Measurements from ENCODE around the gene ZNF687. TPM values are rescaled to one million over a fixed set of nuclear protein-coding genes. Genes with fewer than 3 reads are reported as not detected.

ZNF687 gene
- total and polyA plus RNA-seq, 4 donors: 9.6 to 24.9 (median 16.9) TPM

DNA sequence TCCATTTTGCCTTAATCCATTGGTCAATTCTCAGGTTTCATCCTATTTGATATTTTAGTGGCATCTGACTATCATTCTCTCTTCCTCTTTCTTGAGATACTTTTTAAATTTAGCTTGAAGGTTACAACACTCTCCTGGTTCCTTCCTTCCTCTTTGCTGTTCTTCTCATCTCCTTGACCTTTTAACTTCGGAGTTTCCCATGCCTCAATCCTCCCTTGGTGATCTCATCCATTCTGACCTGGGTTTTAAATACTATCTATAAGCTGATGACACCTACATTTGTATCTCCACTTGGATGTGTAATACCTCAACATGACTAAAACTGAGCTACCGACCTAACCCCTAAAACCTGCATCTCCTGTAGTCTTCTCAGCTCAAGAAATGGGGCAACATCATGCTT lies 4.8 kb upstream of the ZNF687 start:
- Histone ChIP-seq H3K36me3 (ENCODE audit: control insufficient read depth, insufficient read depth, low read length) (no peaks in the 10 kb centered on the region), H3K27me3 (ENCODE audit: control insufficient read depth, insufficient read depth, low read length) (no peaks in the 10 kb centered on the region), H3K27ac (ENCODE audit: low read depth, low read length) (no peak overlapping the region), H3K4me3 (ENCODE audit: low read depth, low read length) (no peak overlapping the region), H3K4me1 (ENCODE audit: control insufficient read depth, insufficient read depth, low read length) (peaks cover 9% of the 10 kb centered on the region), H3K9me3 (ENCODE audit: control insufficient read depth, insufficient read depth, low read length) (no peaks in the 10 kb centered on the region)
- WGBS (ENCODE audit: insufficient coverage): 83% methylated on average over 2 of the region's 2 CpGs
- no peak for DNase-seq (ENCODE audit: low read depth in 4 of 6, low spot score in 6 of 6)

DNA sequence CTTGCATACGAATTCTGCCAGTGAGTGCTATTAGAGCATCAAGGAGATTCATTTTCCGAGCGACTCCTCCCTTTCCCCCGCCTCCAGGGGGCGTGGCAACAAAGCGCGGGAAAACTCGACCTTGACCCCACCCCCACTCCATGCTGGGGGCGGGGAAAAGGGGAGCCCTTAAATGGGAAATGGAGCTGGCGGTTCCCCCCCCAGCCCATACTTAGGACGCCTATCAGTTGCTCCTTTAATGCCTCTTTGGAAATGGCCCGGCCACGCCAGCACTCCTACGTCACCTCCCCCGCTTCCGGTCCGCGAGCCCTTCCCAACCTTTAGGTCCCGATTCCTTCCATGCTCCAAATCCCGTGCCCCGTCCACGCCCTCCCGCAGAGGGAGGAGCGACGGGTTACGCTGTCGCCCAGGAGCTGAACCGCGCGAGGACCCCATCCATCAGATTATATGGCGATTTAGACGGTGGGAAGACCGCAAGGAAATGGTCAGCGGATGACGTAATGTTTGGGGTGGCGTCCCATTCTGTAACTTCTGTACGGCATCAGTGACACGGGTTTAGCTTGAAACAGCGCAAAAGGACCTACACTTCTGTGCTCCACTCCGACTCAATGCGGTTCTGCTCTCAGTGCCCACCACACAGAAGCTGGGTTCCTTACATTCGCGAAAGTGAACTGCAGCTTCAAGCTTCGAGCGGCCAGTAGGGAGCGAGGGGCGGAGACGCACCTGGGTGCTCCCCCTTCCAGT lies 702 bp upstream of the ZNF687 start:
- peak; percentile 96 to 100 (median 98) for DNase-seq (ENCODE audit: low read depth in 4 of 6, low spot score in 6 of 6)
- WGBS (ENCODE audit: insufficient coverage): 0% methylated on average over 40 of the region's 48 CpGs

DNA sequence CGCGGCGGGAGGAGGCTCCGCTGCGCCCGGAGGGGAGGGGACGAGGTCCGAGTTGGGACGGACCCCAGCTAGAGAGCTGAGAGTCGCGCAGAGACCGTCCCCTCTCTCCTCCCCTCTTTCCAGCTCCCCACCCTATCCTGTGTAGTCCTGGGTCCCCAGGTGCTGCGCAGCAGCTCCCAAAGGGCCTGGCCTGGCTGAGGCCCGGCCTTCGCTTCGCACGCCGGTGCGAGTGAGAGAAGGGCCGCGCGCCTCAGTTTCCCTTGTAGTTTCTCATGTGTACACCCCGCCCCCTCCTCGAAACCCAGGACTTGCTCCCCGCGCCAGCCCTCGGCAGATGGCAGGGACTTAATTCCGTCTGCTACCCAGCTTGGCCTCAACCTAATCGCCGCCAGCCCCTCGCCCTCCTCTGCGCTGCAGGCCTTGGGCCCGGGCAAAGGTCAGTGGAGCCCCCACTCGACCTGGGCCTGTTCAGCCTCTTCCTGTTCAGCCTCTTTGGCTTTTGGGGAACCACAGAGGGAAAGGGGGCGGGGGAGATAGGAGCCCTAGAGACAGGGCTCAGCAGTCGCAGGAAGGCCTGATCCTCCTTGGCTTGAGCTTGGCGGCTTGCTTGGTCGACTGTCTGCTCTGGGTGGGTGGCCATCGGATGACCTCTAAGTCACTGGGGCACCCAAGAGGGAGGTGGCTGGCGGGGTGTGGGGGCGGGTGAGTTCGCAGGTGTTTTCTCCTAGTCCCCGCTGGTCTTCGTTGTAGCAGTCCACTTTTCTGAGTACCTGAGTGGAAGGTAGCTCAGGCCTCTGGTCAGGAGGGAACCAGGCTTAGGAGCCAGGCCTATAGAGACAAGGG lies 1.0 kb downstream of the ZNF687 start:
- no peaks in the 10 kb centered on the region for H3K9me3 ChIP-seq (ENCODE audit: control insufficient read depth, insufficient read depth, low read length)
- DNase-seq (ENCODE audit: low read depth in 4 of 6, low spot score in 6 of 6): peak in 2 of 6 donors; percentile 19 to 31
- H3K27me3 ChIP-seq (ENCODE audit: control insufficient read depth, insufficient read depth, low read length): no peaks in the 10 kb centered on the region
- H3K27ac ChIP-seq (ENCODE audit: low read depth, low read length): peak overlapping the region; percentile 100
- 5% methylated on average over 42 of the region's 44 CpGs for WGBS (ENCODE audit: insufficient coverage)
- H3K4me3 ChIP-seq (ENCODE audit: low read depth, low read length): peak overlapping the region; percentile 99
- H3K4me1 ChIP-seq (ENCODE audit: control insufficient read depth, insufficient read depth, low read length): peaks cover 30% of the 10 kb centered on the region
- peaks cover 32% of the 10 kb centered on the region for H3K36me3 ChIP-seq (ENCODE audit: control insufficient read depth, insufficient read depth, low read length)

More for the DNA sequence above, 702 bp upstream of the ZNF687 start:
- peak overlapping the region; percentile 99 for H3K4me3 ChIP-seq (ENCODE audit: low read depth, low read length)
- H3K27me3 ChIP-seq (ENCODE audit: control insufficient read depth, insufficient read depth, low read length): no peaks in the 10 kb centered on the region
- H3K9me3 ChIP-seq (ENCODE audit: control insufficient read depth, insufficient read depth, low read length): no peaks in the 10 kb centered on the region
- H3K27ac ChIP-seq (ENCODE audit: low read depth, low read length): peak overlapping the region; percentile 100
- peaks cover 30% of the 10 kb centered on the region for H3K4me1 ChIP-seq (ENCODE audit: control insufficient read depth, insufficient read depth, low read length)
- H3K36me3 ChIP-seq (ENCODE audit: control insufficient read depth, insufficient read depth, low read length): peaks cover 15% of the 10 kb centered on the region

DNA sequence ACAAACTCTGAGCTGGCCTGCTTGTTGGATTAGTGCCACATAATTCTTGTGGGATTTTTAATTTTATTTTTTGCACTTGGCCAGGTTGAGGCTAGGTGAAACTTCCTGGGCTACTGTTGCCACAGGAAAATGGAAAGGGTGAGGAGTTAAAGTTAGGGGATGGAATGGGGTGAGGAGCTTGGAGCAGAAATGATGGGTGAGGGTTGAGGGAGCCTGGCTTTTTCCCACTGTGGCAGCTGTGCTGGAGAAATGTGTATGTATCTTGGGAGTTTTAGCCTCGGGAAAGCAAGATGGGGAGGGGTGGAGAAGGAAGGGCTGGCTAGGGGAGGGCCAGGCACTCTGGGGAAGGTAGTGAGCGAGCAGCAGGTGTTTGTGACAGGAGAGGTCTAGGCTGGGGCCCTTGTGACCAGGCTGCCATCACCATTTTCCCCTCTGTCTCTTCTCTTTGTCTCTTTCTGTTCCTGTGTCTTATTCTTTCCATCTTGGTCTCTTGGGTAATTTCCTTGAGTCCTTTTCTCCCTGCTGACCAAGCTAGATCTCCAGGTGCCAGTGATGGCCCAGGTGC lies 2.0 kb downstream of the ZNF687 start:
- Histone ChIP-seq H3K4me1 (ENCODE audit: control insufficient read depth, insufficient read depth, low read length) (peaks cover 30% of the 10 kb centered on the region), H3K27ac (ENCODE audit: low read depth, low read length) (no peak overlapping the region), H3K4me3 (ENCODE audit: low read depth, low read length) (no peak overlapping the region), H3K9me3 (ENCODE audit: control insufficient read depth, insufficient read depth, low read length) (no peaks in the 10 kb centered on the region), H3K36me3 (ENCODE audit: control insufficient read depth, insufficient read depth, low read length) (peaks cover 42% of the 10 kb centered on the region), H3K27me3 (ENCODE audit: control insufficient read depth, insufficient read depth, low read length) (no peaks in the 10 kb centered on the region)
- WGBS (ENCODE audit: insufficient coverage): 0% methylated on average over 1 of the region's 2 CpGs
- no peak for DNase-seq (ENCODE audit: low read depth in 4 of 6, low spot score in 6 of 6)

DNA sequence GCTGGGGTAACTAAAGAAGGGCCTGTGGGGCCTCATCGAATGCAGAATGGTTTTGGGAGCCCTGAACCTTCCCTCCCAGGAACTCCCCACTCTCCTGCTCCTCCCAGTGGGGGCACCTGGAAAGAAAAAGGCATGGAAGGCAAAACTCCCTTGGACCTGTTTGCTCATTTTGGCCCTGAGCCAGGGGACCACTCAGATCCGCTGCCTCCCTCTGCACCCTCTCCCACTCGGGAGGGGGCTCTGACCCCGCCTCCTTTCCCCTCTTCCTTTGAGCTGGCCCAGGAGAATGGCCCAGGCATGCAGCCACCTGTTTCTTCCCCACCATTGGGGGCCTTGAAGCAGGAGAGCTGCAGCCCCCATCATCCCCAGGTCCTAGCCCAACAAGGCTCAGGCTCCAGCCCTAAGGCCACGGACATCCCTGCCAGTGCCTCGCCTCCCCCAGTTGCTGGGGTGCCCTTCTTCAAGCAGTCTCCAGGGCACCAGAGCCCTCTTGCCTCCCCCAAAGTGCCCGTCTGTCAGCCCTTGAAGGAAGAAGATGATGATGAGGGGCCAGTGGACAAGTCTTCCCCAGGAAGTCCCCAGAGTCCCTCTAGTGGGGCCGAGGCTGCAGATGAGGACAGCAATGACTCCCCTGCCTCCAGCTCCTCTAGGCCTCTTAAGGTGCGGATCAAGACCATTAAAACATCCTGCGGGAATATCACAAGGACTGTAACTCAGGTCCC lies 4.7 kb downstream of the ZNF687 start:
- WGBS (ENCODE audit: insufficient coverage): 86% methylated on average over 10 of the region's 10 CpGs

DNA sequence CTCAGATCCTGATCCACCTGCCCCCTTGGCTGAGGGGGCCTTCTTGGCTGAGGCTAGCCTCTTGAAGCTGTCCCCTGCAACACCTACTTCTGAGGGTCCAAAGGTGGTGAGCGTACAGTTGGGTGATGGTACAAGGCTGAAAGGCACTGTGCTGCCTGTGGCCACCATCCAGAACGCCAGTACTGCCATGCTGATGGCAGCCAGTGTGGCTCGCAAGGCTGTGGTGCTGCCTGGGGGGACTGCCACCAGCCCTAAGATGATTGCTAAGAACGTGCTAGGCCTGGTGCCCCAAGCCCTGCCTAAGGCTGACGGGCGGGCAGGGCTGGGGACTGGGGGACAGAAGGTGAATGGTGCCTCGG lies 5.2 kb downstream of the ZNF687 start:
- peaks cover 21% of the 10 kb centered on the region for H3K4me1 ChIP-seq (ENCODE audit: control insufficient read depth, insufficient read depth, low read length)
- DNase-seq (ENCODE audit: low read depth in 4 of 6, low spot score in 6 of 6): no peak
- peaks cover 69% of the 10 kb centered on the region for H3K36me3 ChIP-seq (ENCODE audit: control insufficient read depth, insufficient read depth, low read length)
- no peak overlapping the region for H3K4me3 ChIP-seq (ENCODE audit: low read depth, low read length)
- H3K9me3 ChIP-seq (ENCODE audit: control insufficient read depth, insufficient read depth, low read length): no peaks in the 10 kb centered on the region
- 95% methylated on average over 7 of the region's 7 CpGs for WGBS (ENCODE audit: insufficient coverage)
- H3K27me3 ChIP-seq (ENCODE audit: control insufficient read depth, insufficient read depth, low read length): no peaks in the 10 kb centered on the region
- no peak overlapping the region for H3K27ac ChIP-seq (ENCODE audit: low read depth, low read length)

More for the DNA sequence above, 4.7 kb downstream of the ZNF687 start:
- Histone ChIP-seq H3K27me3 (ENCODE audit: control insufficient read depth, insufficient read depth, low read length) (no peaks in the 10 kb centered on the region), H3K9me3 (ENCODE audit: control insufficient read depth, insufficient read depth, low read length) (no peaks in the 10 kb centered on the region), H3K36me3 (ENCODE audit: control insufficient read depth, insufficient read depth, low read length) (peaks cover 65% of the 10 kb centered on the region), H3K27ac (ENCODE audit: low read depth, low read length) (no peak overlapping the region), H3K4me1 (ENCODE audit: control insufficient read depth, insufficient read depth, low read length) (peaks cover 21% of the 10 kb centered on the region), H3K4me3 (ENCODE audit: low read depth, low read length) (no peak overlapping the region)
- DNase-seq (ENCODE audit: low read depth in 4 of 6, low spot score in 6 of 6): no peak

DNA sequence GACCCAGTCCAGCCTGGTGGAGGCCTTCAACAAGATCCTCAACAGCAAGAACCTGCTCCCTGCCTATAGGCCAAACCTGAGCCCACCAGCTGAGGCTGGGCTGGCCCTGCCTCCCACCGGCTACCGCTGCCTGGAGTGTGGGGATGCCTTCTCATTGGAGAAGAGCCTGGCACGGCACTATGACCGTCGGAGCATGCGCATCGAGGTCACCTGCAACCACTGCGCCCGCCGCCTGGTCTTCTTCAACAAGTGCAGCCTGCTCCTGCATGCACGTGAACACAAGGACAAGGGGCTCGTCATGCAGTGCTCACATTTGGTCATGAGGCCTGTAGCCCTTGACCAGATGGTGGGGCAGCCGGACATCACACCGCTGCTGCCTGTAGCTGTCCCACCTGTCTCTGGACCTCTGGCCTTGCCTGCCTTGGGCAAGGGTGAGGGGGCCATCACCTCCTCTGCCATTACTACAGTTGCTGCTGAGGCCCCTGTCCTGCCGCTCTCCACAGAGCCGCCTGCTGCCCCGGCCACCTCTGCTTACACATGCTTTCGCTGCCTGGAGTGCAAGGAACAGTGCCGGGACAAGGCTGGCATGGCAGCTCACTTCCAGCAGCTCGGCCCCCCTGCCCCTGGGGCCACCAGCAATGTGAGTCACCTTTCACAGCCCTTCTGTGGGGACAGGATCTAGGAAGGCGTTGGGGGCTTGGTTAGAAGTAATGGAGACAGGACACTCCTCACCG lies 5.8 kb downstream of the ZNF687 start:
- Histone ChIP-seq H3K4me3 (ENCODE audit: low read depth, low read length) (no peak overlapping the region), H3K27ac (ENCODE audit: low read depth, low read length) (no peak overlapping the region), H3K36me3 (ENCODE audit: control insufficient read depth, insufficient read depth, low read length) (peaks cover 75% of the 10 kb centered on the region), H3K4me1 (ENCODE audit: control insufficient read depth, insufficient read depth, low read length) (peaks cover 15% of the 10 kb centered on the region), H3K27me3 (ENCODE audit: control insufficient read depth, insufficient read depth, low read length) (no peaks in the 10 kb centered on the region), H3K9me3 (ENCODE audit: control insufficient read depth, insufficient read depth, low read length) (no peaks in the 10 kb centered on the region)
- DNase-seq (ENCODE audit: low read depth in 4 of 6, low spot score in 6 of 6): no peak
- WGBS (ENCODE audit: insufficient coverage): 94% methylated on average over 21 of the region's 22 CpGs

DNA sequence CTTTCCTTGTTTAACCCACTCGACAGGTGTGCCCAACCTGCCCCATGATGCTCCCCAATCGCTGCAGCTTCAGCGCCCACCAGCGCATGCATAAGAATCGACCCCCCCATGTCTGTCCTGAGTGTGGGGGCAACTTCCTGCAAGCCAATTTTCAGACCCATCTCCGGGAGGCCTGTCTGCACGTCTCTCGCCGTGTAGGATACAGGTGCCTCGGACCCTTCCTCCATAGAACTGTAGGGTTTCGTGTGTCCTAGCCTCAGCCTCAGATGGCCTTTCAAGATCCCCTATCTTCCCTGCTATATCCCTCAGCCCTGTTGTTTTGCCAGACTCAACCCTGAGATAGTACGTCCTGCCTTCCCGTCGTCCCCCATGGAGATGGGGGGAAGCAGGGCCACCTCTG lies 6.4 kb downstream of the ZNF687 start:
- H3K4me3 ChIP-seq (ENCODE audit: low read depth, low read length): no peak overlapping the region
- H3K36me3 ChIP-seq (ENCODE audit: control insufficient read depth, insufficient read depth, low read length): peaks cover 81% of the 10 kb centered on the region
- peaks cover 12% of the 10 kb centered on the region for H3K4me1 ChIP-seq (ENCODE audit: control insufficient read depth, insufficient read depth, low read length)
- DNase-seq (ENCODE audit: low read depth in 4 of 6, low spot score in 6 of 6): no peak
- H3K9me3 ChIP-seq (ENCODE audit: control insufficient read depth, insufficient read depth, low read length): no peaks in the 10 kb centered on the region
- H3K27me3 ChIP-seq (ENCODE audit: control insufficient read depth, insufficient read depth, low read length): no peaks in the 10 kb centered on the region
- no peak overlapping the region for H3K27ac ChIP-seq (ENCODE audit: low read depth, low read length)
- WGBS (ENCODE audit: insufficient coverage): 85% methylated on average over 14 of the region's 14 CpGs
